Measurements from ENCODE around the gene PHAF1.

Gene PHAF1

DNA sequence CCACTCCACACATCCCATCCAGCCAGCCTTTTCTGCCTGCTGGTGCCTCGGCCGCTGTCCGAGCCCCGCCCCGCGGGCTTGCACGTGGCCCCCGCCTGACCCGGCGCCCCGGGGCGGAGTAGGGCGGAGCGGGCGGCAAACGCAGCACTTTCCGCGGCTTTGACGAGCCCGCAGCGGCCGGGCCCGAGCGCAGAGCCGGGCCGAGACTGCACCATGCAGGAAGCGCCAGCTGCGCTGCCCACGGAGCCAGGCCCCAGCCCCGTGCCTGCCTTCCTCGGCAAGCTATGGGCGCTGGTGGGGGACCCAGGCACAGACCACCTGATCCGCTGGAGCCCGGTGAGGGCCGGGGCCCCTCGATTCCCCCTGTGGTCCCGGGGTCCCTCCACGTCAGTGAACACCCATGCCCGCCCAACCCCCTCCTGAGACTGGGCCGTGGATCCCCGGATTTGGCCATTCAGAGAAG lies 54.9 kb downstream of the PHAF1 start, which contains the start of gene HSF4:
Gene HSF4 (plus strand): TSS at position 147 of the 463 bp plus-strand sequence. CDS start 67 bp downstream, at position 214.
- no peak for DNase-seq

DNA sequence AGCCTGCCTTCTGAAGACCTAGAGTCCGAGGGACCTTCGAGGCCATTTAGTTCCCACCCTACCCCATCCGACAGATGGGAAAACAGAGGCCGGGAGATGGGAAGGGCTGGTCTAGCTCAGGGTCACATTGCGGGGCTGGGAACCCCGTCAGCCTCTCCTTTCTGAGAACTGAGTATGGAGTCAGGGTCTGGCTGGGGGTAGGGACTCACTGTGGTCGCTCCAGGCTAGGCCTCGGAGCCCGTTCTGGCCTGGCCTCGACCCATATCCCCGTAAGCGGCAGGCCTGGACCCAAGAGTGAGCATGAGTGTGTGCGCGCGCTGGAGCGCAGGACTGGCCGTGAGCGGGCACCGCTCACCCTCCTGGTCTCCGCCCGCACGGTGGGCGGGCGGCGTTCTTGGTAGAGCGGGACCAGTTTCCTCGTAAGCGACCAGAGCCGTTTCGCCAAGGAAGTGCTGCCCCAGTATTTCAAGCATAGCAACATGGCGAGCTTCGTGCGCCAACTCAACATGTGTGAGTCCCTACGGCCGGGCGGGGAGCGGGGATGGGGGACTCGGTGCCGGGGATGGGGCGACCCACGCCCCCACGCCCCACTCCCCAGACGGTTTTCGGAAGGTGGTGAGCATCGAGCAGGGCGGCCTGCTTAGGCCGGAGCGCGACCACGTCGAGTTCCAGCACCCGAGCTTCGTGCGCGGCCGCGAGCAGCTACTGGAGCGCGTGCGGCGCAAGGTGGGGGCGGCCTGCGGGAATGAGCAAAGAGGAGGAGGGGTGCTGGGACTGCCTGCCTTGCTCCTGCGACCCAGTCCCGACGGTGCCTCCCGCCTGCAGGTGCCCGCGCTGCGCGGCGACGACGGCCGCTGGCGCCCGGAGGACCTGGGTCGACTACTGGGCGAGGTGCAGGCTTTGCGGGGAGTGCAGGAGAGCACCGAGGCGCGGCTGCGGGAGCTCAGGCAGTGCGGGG lies 55.7 kb downstream of the PHAF1 start:
- DNase-seq, result no peak

DNA sequence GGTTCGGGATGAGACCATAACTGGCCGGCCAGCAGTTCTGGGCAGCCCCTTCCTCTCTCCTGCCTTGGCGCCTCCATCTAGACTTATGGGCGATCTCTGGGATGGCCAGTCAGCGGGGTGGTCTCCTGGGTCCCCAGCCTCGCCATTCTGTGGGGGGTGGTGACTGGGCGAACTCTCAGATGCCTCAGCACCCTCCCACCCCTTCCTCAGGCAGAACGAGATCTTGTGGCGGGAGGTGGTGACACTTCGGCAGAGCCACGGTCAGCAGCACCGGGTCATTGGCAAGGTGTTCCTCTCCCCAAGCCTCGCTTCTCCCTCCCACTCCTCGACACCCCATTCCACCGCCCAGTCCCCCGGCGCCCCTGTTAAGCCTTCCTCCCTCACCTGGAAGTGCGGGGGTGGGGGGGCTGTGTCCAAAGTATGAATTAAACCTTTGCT lies 56.4 kb downstream of the PHAF1 start:
- no peak for DNase-seq

DNA sequence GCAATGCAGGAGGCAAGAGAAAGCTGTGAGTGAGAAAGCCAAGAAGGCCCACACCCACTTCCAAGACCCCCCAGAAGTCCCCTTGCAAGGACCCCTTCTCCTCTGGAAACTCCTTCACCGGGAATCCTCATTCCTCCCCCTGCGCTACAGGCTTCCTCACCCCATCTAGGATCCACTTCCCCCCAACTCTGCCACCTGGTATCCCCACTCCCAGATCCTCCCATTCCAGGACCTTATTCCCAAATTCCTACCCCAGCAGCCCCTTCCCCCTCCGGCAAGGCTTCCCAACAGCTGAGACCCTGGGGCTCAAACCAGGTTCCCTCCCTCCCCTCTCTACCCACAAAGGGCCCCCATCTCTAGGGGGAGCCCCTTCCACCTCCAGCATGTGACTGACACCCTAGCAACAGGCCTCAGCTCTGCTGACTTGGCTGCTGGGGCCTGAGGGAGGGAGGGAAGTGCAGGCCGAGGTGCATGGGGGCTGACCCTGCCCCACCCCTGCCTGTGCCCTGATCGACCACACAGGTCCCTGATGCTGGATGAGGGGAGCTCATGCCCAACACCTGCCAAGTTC lies 56.9 kb downstream of the PHAF1 start:
- no peak for DNase-seq

DNA sequence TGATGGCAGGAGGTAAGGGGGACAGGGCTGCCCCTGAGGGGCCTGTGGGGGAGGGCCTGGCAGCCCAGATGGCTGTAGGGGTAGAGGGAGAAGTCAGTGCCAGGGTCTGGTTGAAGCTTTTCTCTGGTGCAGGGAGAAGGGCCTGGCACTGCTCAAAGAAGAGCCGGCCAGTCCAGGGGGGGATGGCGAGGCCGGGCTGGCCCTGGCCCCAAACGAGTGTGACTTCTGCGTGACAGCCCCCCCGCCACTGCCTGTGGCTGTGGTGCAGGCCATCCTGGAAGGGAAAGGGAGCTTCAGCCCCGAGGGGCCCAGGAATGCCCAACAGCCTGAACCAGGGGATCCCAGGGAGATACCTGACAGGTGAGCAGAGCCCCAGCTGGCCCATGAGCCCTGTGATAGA lies 57.8 kb downstream of the PHAF1 start:
- no peak for DNase-seq

DNA sequence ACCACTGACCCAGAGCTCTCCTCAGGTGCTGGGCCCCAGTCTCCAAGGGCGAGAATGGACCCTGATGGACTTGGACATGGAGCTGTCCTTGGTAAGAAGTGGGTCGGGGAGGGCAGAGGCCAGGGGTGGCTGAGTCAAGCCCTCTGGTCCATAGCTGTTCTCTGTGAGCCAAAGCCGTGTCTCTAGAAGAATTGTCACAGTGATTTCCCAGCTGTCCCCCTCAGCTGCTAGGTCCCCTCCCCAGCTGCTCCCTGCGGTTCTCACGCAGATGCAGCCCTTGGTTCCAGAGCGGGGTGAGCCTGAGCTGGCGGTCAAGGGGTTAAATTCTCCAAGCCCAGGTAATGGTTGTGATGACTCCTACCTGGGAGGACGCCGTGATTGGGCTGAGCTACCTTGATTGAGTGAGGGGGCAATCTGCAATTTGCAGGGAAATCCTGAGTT lies 59.3 kb downstream of the PHAF1 start:
- no peak for DNase-seq

DNA sequence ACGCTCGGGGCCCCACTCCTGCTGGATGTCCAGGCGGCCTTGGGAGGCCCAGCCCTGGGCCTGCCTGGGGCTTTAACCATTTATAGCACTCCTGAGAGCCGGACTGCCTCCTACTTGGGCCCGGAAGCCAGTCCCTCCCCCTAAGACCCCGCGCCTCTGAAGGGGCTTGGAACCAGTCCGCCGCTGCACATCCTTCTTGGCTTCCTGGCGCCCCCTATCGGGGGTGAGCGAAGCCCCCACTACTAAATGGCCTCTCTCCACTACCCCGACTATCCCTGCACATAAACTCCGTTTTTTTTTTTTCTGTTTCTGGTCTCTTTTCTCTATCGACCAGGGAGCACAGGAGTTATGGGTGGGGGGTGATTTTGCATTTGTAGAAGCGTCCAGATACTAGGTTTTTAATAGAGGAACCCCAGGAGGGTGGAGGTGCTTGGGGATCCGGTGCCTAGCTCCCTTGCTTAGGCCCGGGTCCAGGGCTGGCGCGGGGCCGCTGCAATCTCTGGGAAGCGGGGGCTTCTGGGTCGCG lies 60.0 kb downstream of the PHAF1 start:
- peak; percentile 52 for DNase-seq

DNA sequence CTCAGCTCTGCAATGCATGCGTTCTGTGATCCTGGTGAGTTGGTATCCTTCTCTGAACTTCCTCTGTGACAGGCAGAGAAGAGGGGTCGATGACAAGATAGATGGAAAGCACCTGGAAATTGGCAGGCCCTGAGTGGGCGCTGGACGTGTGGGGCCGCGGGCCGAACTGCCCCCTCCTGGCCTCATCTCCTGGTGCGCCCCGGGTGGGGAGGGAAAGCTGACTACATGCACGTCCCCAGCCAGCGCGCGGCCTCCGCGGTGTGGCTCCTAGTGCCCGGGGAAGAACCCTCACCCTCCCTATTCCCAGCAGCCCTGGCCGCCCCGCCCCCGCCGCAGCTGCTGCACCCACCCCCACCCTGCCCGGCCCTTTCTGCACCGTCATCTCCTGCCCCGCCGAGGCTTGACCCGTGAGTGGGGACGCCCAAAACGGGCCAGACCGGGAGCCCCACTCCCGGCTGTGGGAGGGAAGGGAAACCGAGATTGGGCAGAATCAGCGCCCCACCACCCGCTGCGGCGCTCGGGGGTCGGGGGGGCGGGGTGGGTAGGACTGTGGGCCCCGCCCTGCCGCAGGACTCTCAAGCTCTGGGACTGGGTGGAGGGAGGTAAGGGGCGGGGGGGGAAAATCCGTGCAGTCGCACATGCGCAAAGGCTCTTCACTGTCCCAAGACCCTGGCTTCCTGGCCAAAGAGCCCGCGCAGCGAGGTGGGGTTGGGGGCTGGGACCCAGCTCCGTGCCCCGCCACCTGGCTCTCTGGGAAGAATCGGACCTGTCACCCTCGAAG lies 60.6 kb downstream of the PHAF1 start, which contains the start of gene NOL3:
Gene NOL3 (plus strand): TSS at position 371 of the 781 bp plus-strand sequence.
- DNase-seq, result peak; percentile 91

DNA sequence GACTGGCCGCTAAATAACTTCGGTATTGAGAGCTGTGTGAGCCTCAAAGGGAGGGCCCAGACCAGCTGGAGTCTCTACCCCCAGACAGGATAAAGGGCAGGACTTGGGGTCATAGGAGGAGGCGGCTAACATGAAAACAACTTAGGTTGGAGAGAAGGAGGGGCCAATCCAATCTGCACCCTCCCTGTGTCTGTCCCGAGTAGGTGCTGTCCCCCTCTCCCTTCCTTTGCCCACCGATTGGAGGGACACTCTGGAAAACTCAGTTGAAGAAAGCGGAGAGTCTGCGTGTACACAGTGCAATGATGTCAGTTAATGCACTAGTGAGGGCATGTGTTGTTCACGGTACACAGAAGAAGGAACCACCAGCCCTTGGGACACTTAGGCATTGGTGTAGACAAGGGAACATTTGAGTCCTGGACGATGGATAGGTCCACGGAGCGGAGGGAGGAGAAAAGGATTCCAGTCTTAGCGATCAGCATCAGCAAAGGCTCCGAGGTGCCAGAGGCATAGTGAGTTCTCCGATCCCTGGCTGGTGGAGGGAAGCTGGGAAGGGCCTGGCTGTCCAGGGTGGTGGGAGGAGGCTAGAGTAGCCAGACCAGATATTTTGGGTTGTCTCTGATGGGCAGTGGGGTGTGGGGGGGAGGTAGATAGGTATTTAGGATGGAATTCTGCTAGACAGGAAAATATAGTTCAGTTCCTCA lies 61.4 kb downstream of the PHAF1 start:
- no peak for DNase-seq

DNA sequence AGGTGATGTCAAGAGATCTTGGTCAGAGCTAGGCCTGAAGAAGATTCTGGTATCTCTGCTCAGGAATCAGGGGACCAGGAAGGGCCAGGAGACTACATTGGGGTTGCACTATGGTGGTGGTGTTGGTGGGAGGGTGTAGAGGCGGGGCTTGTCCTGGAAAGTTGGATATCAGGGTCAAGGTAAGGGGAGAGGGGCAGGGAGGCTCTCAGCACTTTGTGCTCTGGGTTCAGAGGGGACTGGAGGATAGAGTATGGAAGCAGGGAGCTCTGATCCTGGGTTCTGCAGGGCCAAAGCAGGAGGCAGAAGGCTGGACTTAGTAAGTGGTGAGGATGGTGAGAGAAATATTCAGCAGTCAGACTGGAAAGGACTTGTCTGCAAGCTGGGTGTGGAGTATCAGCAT lies 63.6 kb downstream of the PHAF1 start:
- DNase-seq, result no peak

DNA sequence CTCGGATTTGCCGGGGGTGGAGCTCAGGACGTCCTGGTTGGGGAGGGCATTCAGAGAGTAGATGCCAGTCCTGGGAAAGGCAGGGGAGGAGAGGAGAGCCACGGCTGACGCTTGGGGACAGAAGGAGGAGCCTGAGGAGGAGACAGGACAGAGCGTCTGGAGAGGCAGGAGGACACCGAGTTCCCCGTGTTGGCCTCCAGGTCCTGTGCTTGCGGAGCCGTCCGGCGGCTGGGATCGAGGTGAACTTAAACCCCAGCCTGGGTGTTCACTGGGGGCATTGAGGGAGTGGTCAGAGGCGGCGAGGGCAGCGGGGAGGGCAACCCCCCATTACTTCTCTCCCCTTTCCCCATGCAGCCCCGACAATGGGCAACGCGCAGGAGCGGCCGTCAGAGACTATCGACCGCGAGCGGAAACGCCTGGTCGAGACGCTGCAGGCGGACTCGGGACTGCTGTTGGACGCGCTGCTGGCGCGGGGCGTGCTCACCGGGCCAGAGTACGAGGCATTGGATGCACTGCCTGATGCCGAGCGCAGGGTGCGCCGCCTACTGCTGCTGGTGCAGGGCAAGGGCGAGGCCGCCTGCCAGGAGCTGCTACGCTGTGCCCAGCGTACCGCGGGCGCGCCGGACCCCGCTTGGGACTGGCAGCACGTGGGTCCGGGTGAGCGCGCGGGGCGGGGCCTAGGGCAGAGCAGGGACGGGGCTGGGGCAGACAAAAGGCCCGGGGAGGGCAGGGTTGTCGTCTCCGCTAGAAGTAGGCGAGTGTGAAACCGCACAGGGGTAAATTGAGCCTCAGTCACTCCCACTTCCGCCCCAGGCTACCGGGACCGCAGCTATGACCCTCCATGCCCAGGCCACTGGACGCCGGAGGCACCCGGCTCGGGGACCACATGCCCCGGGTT lies 64.3 kb downstream of the PHAF1 start:
- DNase-seq, result peak; percentile 73

DNA sequence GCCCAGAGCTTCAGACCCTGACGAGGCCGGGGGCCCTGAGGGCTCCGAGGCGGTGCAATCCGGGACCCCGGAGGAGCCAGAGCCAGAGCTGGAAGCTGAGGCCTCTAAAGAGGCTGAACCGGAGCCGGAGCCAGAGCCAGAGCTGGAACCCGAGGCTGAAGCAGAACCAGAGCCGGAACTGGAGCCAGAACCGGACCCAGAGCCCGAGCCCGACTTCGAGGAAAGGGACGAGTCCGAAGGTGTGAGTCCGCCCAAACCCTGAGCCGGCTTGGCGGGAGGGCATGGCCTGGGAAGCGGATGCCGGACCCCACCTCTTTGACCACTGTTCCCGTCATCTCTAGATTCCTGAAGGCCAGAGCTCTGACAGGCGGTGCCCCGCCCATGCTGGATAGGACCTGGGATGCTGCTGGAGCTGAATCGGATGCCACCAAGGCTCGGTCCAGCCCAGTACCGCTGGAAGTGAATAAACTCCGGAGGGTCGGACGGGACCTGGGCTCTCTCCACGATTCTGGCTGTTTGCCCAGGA lies 65.0 kb downstream of the PHAF1 start:
- DNase-seq, result no peak

DNA sequence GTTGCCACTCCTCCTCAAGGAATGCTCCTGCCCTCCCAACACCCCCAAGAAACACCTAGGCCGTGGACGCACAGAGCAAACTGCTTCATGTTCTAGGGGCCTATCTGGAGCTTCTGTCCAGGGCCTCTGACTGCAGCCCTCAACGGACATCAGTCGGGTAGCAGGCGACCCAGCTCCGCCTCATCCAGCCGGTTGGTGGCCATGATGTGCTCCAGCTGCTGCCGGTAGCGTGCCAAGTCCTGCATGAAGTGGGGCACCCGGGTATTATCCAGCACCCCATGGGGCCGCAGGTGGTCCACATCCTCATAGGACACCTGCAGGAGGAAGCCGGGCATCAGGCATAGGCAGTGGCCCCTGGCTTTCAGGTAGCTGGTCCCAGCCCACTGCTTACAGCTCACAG lies 66.9 kb downstream of the PHAF1 start:
- DNase-seq, result no peak

DNA sequence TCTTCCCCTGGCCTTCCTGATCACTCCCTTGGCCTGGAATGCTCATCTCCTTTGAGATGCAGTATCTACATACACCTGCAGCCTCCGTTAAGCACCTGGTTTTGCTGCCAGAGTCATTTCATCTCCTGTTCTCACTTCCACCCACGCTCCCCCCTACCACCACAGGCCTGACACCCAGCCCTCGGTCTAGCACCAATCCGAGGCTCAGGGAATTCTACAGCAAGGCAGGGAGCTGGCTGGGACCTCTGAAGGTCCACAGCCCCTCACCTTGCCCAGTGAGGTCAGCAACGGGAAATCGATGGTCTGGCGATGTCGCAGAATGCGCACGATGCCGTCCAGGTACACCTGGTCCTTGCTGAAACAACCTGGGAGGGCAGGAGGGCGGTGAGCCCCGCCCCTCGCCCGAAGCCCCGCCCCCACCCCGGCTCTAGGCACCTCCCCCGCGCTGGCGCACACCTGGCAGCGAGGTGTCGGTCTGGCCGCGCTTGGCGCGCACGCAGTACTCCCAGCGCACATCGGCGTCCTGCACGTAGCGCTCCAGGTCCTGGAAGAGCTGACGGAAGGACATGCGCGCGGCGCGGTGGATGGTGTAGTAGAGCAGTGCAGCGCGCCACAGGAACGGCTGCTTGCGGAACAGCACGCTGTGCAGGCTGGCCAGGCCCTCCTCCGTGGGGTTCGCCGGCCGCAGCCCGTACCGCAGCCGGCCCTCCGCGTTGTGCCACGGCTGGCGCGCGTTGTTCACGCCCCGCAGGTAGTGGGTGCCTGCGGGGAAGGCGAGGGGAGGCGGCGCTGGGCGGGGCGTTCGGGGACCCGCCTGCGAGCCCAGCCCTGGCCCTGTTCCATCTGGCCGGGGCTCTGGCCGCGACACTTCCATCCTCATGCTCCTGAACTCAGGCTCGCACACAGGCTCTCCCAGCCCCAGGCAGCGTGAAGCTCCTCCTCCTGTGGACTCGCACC lies 68.3 kb downstream of the PHAF1 start:
- DNase-seq, result peak; percentile 43

DNA sequence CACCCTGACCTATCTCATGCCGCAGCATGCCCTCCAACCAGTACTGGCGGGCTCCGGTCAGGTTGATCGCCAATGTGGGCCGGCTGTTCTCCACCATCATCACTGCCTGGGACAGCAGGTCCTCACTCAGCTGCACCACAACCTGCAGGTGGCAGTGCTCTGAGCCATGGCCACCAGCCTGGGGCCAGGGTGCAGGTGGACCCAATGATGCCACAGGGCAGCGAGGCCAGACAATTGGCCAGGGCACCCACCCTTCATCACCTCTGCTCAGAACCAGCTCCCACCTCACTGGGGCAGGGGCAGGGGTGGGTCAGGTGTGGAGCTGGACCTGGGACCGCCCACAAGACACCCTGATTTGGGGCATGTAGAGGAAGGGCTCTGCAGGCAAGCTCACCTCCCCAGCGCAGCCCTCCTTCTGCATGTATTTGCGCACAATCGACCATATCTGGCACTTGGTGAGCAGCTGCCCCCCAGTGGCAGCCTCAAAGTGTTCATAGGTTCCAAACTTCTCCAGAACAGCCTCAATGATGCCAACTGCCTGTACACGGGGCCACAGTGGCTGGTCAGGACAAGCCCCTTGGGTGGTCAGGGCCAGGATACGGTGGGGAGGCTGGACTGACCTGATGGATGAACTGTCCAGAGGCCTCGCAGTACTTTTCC lies 69.8 kb downstream of the PHAF1 start:
- DNase-seq, result no peak

DNA sequence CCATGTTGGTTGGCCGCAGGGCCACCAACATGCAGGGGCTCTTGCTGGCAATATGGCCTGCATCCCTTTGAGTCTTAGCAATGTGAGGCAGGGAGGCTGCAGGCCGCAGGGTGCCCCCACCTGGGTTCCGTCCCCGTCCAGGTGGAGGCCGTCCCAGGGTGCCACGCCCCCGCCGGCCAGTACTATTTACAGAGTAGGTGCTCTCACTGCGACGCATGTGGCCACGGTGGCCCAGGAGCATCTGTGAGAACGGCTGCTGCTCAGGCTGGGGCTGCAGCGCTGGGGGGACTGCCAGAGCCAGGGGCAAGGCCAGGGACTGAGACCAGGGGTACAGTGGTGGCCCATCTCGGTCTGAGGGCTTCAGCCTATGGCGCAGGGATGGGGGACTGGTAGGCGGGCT lies 70.4 kb downstream of the PHAF1 start:
- DNase-seq, result no peak

DNA sequence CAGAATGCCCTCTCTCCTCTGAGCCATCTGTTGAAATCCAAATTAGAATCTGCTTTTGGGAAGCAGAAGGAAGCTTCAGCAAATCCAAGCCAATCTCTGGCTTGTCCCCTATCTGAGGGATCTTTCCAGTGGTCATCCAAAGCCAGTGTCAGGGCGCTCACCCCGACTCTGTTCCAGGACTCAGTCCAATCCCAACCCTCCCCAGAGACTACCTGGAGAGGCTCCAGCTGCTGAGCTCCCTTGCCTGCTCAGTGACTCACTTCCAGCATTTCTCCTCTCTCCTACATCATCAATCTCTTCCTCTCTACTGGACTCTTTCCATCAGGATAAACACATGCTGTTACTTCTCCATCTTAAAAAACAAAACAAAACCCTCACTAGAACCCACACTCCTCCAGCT lies 71.6 kb downstream of the PHAF1 start:
- DNase-seq, result peak; percentile 74

DNA sequence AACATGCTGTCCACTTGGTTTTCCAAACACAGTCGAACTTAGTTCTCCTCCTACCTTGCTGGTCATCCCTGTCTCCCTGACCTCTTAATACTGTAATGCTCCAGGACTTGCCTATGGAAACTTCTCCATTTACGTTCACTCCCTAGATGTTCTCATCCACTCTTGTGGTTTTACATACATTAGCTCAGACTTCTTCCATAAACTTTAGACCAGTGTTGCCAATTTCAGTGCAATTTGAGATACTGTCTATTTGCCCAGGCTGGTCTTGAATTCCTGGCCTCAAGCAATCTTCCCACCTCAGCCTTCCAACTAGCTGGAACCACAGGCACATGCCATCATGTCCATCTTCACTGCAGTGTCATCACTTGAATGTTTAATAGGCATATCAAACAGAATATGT lies 72.5 kb downstream of the PHAF1 start:
- DNase-seq, result no peak

DNA sequence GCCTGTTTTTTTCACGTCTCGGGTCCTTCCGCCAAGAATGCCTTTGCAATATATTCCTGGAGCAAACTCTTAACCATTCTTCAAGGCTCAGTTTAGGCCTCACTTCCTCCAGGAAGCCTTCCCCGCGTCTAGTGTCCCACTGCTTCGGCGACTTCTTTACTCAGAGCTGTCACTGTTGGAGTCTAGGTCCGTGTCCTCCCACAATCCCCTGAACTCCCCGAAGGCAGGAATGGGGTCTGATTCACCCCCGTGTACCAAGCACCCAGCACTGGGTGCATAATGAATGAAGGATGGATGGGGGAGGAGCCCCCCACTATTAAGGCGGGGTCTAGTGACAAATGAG lies 73.5 kb downstream of the PHAF1 start:
- DNase-seq, result no peak

All from fibroblast of skin of scalp (primary cell).